IMR-90 (cell line): ENCODE measurements around the gene VWCE. TPM values are rescaled to one million over a fixed set of nuclear protein-coding genes. Genes with fewer than 3 reads are reported as not detected.
A peak's percentile ranks its signal among the peaks of the same experiment; 100 is the strongest.

Experiments used
- ATAC-seq: fragments of 200-7000 bp; cut with Tn5 transposase; 2 replicates; pipeline ENCODE4 v1.9.1; 2020; ENCODE audit warnings: low read depth, mild to moderate bottlenecking, moderate library complexity
- Bru-seq: library from RNA; stranded (reverse); fragments of 400-500 nt; gene quantifications from one replicate; lab custom pipeline; 2021; lab: Mats Ljungman, UMichigan
- BruChase-seq, 2 experiments: library from RNA; stranded (reverse); fragments of 400-500 nt; gene quantifications; one replicate each; lab custom pipeline; 2021; lab: Mats Ljungman, UMichigan
- BruUV-seq: library from RNA; stranded (reverse); fragments of 400-500 nt; replicated peaks from 2 replicates; lab custom pipeline; 2021; lab: Mats Ljungman, UMichigan
- CTCF ChIA-PET: fragments of 300-600 bp; formaldehyde crosslinking; extraction: SDS; loops from one replicate; lab custom pipeline; 2021; ENCODE audit warnings: antibody characterized with exemption; lab: Yijun Ruan, JAX
- POLR2A ChIA-PET: fragments of 300-600 bp; sonication (Branson Sonifier 250); formaldehyde crosslinking; loops from one replicate; lab custom pipeline; 2022; ENCODE audit warnings: antibody characterized with exemption; ENCODE audit not compliant: unreplicated experiment; lab: Charles Lee
- DNase-seq: peaks from one replicate; pipeline ENCODE4 v3.0.0; 2013
- H2AFZ ChIP-seq: replicated peaks from 2 replicates; pipeline ENCODE3; 2013; ENCODE audit warnings: low read length, mild to moderate bottlenecking; ENCODE audit not compliant: poor library complexity
- H2AK5ac ChIP-seq: 2 replicates; pipeline ENCODE4 v1.6.1; 2013; ENCODE audit warnings: low read depth, low read length, inconsistent platforms
- H2AK9ac ChIP-seq: replicated peaks from 2 replicates; pipeline ENCODE3; 2013; ENCODE audit warnings: mild to moderate bottlenecking, low read depth, low read length, moderate library complexity; ENCODE audit not compliant: poor library complexity
- H2BK120ac ChIP-seq: 2 replicates; pipeline ENCODE4 v1.6.1; 2013; ENCODE audit warnings: low read depth, low read length, inconsistent platforms
- H2BK15ac ChIP-seq: 3 replicates; pipeline ENCODE4 v1.6.1; 2013; ENCODE audit warnings: low read depth, low read length, inconsistent platforms
- H2BK20ac ChIP-seq: 2 replicates; pipeline ENCODE4 v1.6.1; 2013; ENCODE audit warnings: low read depth, mild to moderate bottlenecking, inconsistent platforms, low read length, moderate library complexity
- H2BK5ac ChIP-seq: 2 replicates; pipeline ENCODE4 v1.6.1; 2013; ENCODE audit warnings: mild to moderate bottlenecking, low read depth, low read length, inconsistent platforms; ENCODE audit not compliant: poor library complexity, severe bottlenecking
- H3K14ac ChIP-seq: replicated peaks from 2 replicates; pipeline ENCODE4 v1.6.1; 2013; ENCODE audit warnings: low read depth, low read length, inconsistent platforms
- H3K18ac ChIP-seq: 2 replicates; pipeline ENCODE4 v1.6.1; 2013; ENCODE audit warnings: low read depth, low read length, control low read depth
- H3K23ac ChIP-seq: 2 replicates; pipeline ENCODE4 v1.6.1; 2013; ENCODE audit warnings: low read depth, low read length, inconsistent platforms
- H3K27ac ChIP-seq: 2 replicates; pipeline ENCODE4 v1.5.1; 2013; ENCODE audit warnings: mild to moderate bottlenecking, control low read depth, low read length; ENCODE audit not compliant: insufficient read depth
- H3K27me3 ChIP-seq: 2 replicates; pipeline ENCODE4 v1.6.1; 2013; ENCODE audit warnings: low read length; ENCODE audit not compliant: control insufficient read depth, insufficient read depth
- H3K36me3 ChIP-seq: 2 replicates; pipeline ENCODE4 v1.6.1; 2013; ENCODE audit warnings: low read length, mixed read lengths; ENCODE audit not compliant: control insufficient read depth, insufficient read depth
- H3K4ac ChIP-seq: 2 replicates; pipeline ENCODE4 v1.6.1; 2013; ENCODE audit warnings: low read depth, low read length, inconsistent platforms
- H3K4me1 ChIP-seq: 2 replicates; pipeline ENCODE4 v1.6.1; 2013; ENCODE audit warnings: low read length, mixed read lengths; ENCODE audit not compliant: control insufficient read depth, insufficient read depth
- H3K4me2 ChIP-seq: 2 replicates; pipeline ENCODE4 v1.6.1; 2013; ENCODE audit warnings: low read depth, mild to moderate bottlenecking, control low read depth, low read length, moderate library complexity
- H3K4me3 ChIP-seq: 2 replicates; pipeline ENCODE4 v1.5.1; 2013; ENCODE audit warnings: low read depth, mild to moderate bottlenecking, control low read depth, low read length, moderate library complexity; ENCODE audit not compliant: insufficient read depth
- H3K56ac ChIP-seq: 2 replicates; pipeline ENCODE4 v1.6.1; 2013; ENCODE audit warnings: low read length, inconsistent platforms; ENCODE audit not compliant: insufficient read depth; ENCODE audit errors: extremely low read depth
- H3K79me1 ChIP-seq, 2 experiments: 2 replicates each; pipeline ENCODE4 v1.6.1; 2013; ENCODE audit warnings: low read length in 2 of 2, inconsistent platforms in 1 of 2, low read depth in 1 of 2
- H3K9ac ChIP-seq: 2 replicates; pipeline ENCODE4 v1.6.1; 2013; ENCODE audit warnings: low read depth, low read length, control low read depth
- H3K9me1 ChIP-seq: 2 replicates; pipeline ENCODE4 v1.6.1; 2013; ENCODE audit warnings: low read length, inconsistent platforms; ENCODE audit not compliant: insufficient read depth
- H3K9me3 ChIP-seq: 2 replicates; pipeline ENCODE4 v1.6.1; 2013; ENCODE audit warnings: low read length; ENCODE audit not compliant: control insufficient read depth, insufficient read depth
- H4K20me1 ChIP-seq: 2 replicates; pipeline ENCODE4 v1.6.1; 2013; ENCODE audit warnings: low read length, inconsistent platforms; ENCODE audit not compliant: insufficient read depth
- H4K5ac ChIP-seq: 2 replicates; pipeline ENCODE4 v1.6.1; 2013; ENCODE audit warnings: mild to moderate bottlenecking, low read depth, low read length, control low read depth
- H4K8ac ChIP-seq, 2 experiments: 2 replicates each; pipeline ENCODE4 v1.6.1; 2013; ENCODE audit warnings: low read depth in 2 of 2, low read length in 2 of 2, control low read depth in 1 of 2, inconsistent platforms in 1 of 2
- H4K91ac ChIP-seq: 2 replicates; pipeline ENCODE4 v1.6.1; 2013; ENCODE audit warnings: low read depth, low read length, inconsistent platforms; ENCODE audit not compliant: insufficient read depth
- BHLHE40 ChIP-seq: fragments of 150-350 bp; IDR thresholded peaks from 2 replicates; pipeline ENCODE4 v1.6.1; 2016; ENCODE audit warnings: mild to moderate bottlenecking, low read depth, low read length
- CEBPB ChIP-seq: IDR thresholded peaks from 2 replicates; pipeline ENCODE4 v1.6.1; 2012; ENCODE audit warnings: low read depth, low read length, improper control_type of control experiment
- CHD1 ChIP-seq: IDR thresholded peaks from 2 replicates; pipeline ENCODE4 v1.6.1; 2012; ENCODE audit warnings: low read depth, low read length, improper control_type of control experiment
- CTCF ChIP-seq: conservative IDR thresholded peaks from 2 replicates; pipeline ENCODE4 v1.5.1; 2012; ENCODE audit warnings: mild to moderate bottlenecking, low read depth, low read length, improper control_type of control experiment
- FOS ChIP-seq: fragments of 150-350 bp; IDR thresholded peaks from 2 replicates; pipeline ENCODE4 v1.6.1; 2016; ENCODE audit warnings: low read depth, low read length
- MAFK ChIP-seq: IDR thresholded peaks from 2 replicates; pipeline ENCODE4 v1.6.1; 2012; ENCODE audit warnings: low read depth, low read length, improper control_type of control experiment
- MAZ ChIP-seq: IDR thresholded peaks from 2 replicates; pipeline ENCODE4 v1.6.1; 2012; ENCODE audit warnings: low read depth, mild to moderate bottlenecking, low read length, improper control_type of control experiment, moderate library complexity, borderline replicate concordance
- MXI1 ChIP-seq: IDR thresholded peaks from 2 replicates; pipeline ENCODE4 v1.6.1; 2012; ENCODE audit warnings: low read depth, mild to moderate bottlenecking, low read length, moderate library complexity, borderline replicate concordance
- NFE2L2 ChIP-seq: fragments of 150-350 bp; IDR thresholded peaks from 2 replicates; pipeline ENCODE4 v1.6.1; 2016; ENCODE audit warnings: low read depth, mild to moderate bottlenecking, low read length
- POLR2A ChIP-seq: IDR thresholded peaks from 2 replicates; pipeline ENCODE4 v1.6.1; 2012; ENCODE audit warnings: mild to moderate bottlenecking, low read depth, low read length
- RAD21 ChIP-seq: IDR thresholded peaks from 2 replicates; pipeline ENCODE4 v1.6.1; 2012; ENCODE audit warnings: low read length, improper control_type of control experiment
- SMC3 ChIP-seq: fragments of 150-350 bp; IDR thresholded peaks from 2 replicates; pipeline ENCODE4 v1.6.1; 2016; ENCODE audit warnings: low read depth, mild to moderate bottlenecking, antibody characterized with exemption, low read length, moderate library complexity
- USF2 ChIP-seq: fragments of 150-350 bp; IDR thresholded peaks from 2 replicates; pipeline ENCODE4 v1.6.1; 2017; ENCODE audit warnings: mild to moderate bottlenecking, antibody characterized with exemption, low read length, low read depth
- WGBS, 2 experiments: methylation state at CpG; one replicate each; pipeline versions ENCODE4 v1.1.5 to v1.1.7; 2013; ENCODE audit warnings: missing lambda C conversion rate in 2 of 2; ENCODE audit not compliant: insufficient read length in 1 of 2; ENCODE audit errors: extremely low coverage in 2 of 2; 5-methylcytosine and 5-hydroxymethylcytosine counted together
- dilution Hi-C: fragments of 300-500 bp; cut with HindIII; formaldehyde crosslinking; loops from one replicate; pipeline ENCODE4 v1.14.3; 2018; ENCODE audit warnings: low sequenced_read_pairs; ENCODE audit not compliant: unreplicated experiment
- in situ Hi-C: fragments of 300-500 bp; cut with MboI; formaldehyde crosslinking; loops from 3 replicates; pipeline ENCODE4 v1.14.3; 2019; ENCODE audit warnings: low sequenced_read_pairs, inconsistent platforms, mixed read lengths
- intact Hi-C: fragments of 100-400 bp; cut with micrococcal nuclease; formaldehyde crosslinking; loops from 2 replicates; pipeline ENCODE4 v1.10.0; 2022
- long read RNA-seq: library from polyadenylated mRNA; unstranded; transcript quantifications from one replicate; pipeline ENCODE4 v2.0.0, GENCODE V29; 2021; ENCODE audit not compliant: unreplicated experiment
- polyA plus RNA-seq, 3 experiments: library from polyadenylated mRNA; depleted of rRNA; stranded (reverse); fragments of >200 nt; gene quantifications; 2 replicates each; pipeline ENCODE4 v1.2.3, GENCODE V29; 2012; ENCODE audit warnings: low replicate concordance in 1 of 3
- total RNA-seq: library from RNA; depleted of rRNA; stranded (reverse); fragments of >200 nt; gene quantifications from 2 replicates; pipeline ENCODE4 v1.2.3, GENCODE V29; 2012; rRNA removed

Gene VWCE
- total RNA-seq, result under 0.01 and 0.28 TPM in 2 replicates
- polyA plus RNA-seq (2012; rRNA removed), result 1.1 and 1.7 TPM in 2 replicates
- 0.37 and 0.81 TPM in 2 replicates for polyA plus RNA-seq (2012; cell fraction: cytosol; rRNA removed)
- polyA plus RNA-seq (2012; cell fraction: nucleus; rRNA removed; ENCODE audit: low replicate concordance), result 11.2 and 17.0 TPM in 2 replicates
- Bru-seq, nascent RNA, result percentile 54 among the genes with signal in this experiment
- percentile 65 among the genes with signal in this experiment for BruChase-seq, experiment 1, labeled RNA remaining after a 6-hour chase
- BruChase-seq, experiment 2, labeled RNA remaining after a 2-hour chase, result percentile 72 among the genes with signal in this experiment
- long read RNA-seq, partial matches to known transcripts, result 1 of 3 reads
- long read RNA-seq, other reads (novel, unspliced or antisense), result 2 of 3 reads

GRCh38 chr11:61294717-61295595 lies at the start of gene VWCE:
VWCE (minus strand) TSS chr11:61295316; CDS start chr11:61295037, 279 bp downstream.
- Histone ChIP-seq H4K8ac (peak within 1 kb of the TSS in 1 of 2 experiments; percentile 80; a peak in 2 of 4 replicates), H2AFZ (peak within 1 kb of the TSS; percentile 92), H2AK5ac (peak within 1 kb of the TSS; percentile 51; the same call in 1 of the 2 replicates), H3K9ac (peak within 1 kb of the TSS; percentile 80), H3K4ac (peak within 1 kb of the TSS; percentile 52), H2BK5ac (peak within 1 kb of the TSS; percentile 2), H3K23ac (peak within 1 kb of the TSS; percentile 67; the same call in 1 of the 2 replicates), H3K14ac (peak within 1 kb of the TSS; percentile 81), H3K27me3 (peaks cover 2% of the 10 kb centered on the region; the same call in 1 of the 2 replicates), H4K91ac (peak within 1 kb of the TSS; percentile 49), H2AK9ac (peak within 1 kb of the TSS; percentile 98), H4K5ac (peak within 1 kb of the TSS; percentile 21; the same call in 1 of the 2 replicates), H3K79me1 (peaks cover 0 to 11% of the 10 kb centered on the region in 2 experiments; a peak in 2 of 4 replicates), H2BK20ac (no peak within 1 kb of the TSS), H2BK120ac (peak within 1 kb of the TSS; percentile 42), H3K9me1 (peaks cover 12% of the 10 kb centered on the region), H2BK15ac (no peak within 1 kb of the TSS), H3K4me2 (peak within 1 kb of the TSS; percentile 96), H3K4me3 (peak within 1 kb of the TSS; percentile 48), H3K4me1 (peaks cover 16% of the 10 kb centered on the region), H3K9me3 (no peaks in the 10 kb centered on the region), H4K20me1 (peaks cover 13% of the 10 kb centered on the region; the same call in 1 of the 2 replicates), H3K27ac (peak within 1 kb of the TSS; percentile 23), H3K36me3 (peaks cover 12% of the 10 kb centered on the region), H3K18ac (peak within 1 kb of the TSS; percentile 48; the same call in 1 of the 2 replicates), H3K56ac (no peak within 1 kb of the TSS)
- 9% methylated on average over 37 of the region's 97 CpGs; no CpG with 5 or more reads in 1 of the 2 experiments for WGBS, 2 experiments
- intact Hi-C loops (loop anchor here (1.0 kb wide), 1 partner anchor 41 kb away; no protein-coding TSS in a partner anchor), in situ Hi-C loops (no loop called here), dilution Hi-C loops (no loop called here)
- POLR2A ChIA-PET, result no interaction called here
- CTCF ChIA-PET, result interaction anchor here (1.0 to 2.7 kb wide), 4 partner anchors 36 to 68 kb away, joined by 3 to 7 read pairs (median 6); no protein-coding TSS in a partner anchor
- BruUV-seq, result no TSS peak
- ATAC-seq (peak; percentile 71), DNase-seq (peak; percentile 41)
- TF ChIP-seq CEBPB (no peak), FOS (no peak), MAZ (peak; percentile 64; the same call in 1 of the 2 replicates), MXI1 (peak; percentile 50; the same call in 1 of the 2 replicates), NFE2L2 (no peak), CTCF (peak; percentile 40), BHLHE40 (no peak), CHD1 (no peak), POLR2A (no peak), SMC3 (no peak), MAFK (no peak), RAD21 (peak; percentile 28; the same call in 1 of the 2 replicates), USF2 (no peak)
